SJCRH30 (cell line): ENCODE measurements around the gene MKS1. TPM values are rescaled to one million over a fixed set of nuclear protein-coding genes. Genes with fewer than 3 reads are reported as not detected.

Experiments
- DNase-seq, 2 experiments: peaks; one replicate each; pipeline ENCODE4 v3.0.0-alpha.2; 2015 to 2020
- H3K27ac ChIP-seq: fragments of 250-450 bp; sonication (Bioruptor Pico); 2 replicates; pipeline ENCODE4 v1.5.1; 2020; ENCODE audit warnings: mild to moderate bottlenecking, moderate library complexity
- H3K27me3 ChIP-seq: fragments of 250-450 bp; sonication (Bioruptor Pico); 2 replicates; pipeline ENCODE4 v1.5.1; 2020; ENCODE audit warnings: mild to moderate bottlenecking, moderate library complexity
- H3K36me3 ChIP-seq: fragments of 250-450 bp; sonication (Bioruptor Pico); 2 replicates; pipeline ENCODE4 v1.5.1; 2020; ENCODE audit warnings: mild to moderate bottlenecking, moderate library complexity
- H3K4me1 ChIP-seq: fragments of 250-450 bp; sonication (Bioruptor Pico); 2 replicates; pipeline ENCODE4 v1.5.1; 2020; ENCODE audit warnings: mild to moderate bottlenecking, moderate library complexity
- H3K4me3 ChIP-seq: fragments of 250-450 bp; sonication (Bioruptor Pico); 2 replicates; pipeline ENCODE4 v1.5.1; 2020; ENCODE audit warnings: mild to moderate bottlenecking, moderate library complexity
- H3K9me3 ChIP-seq: fragments of 250-450 bp; sonication (Bioruptor Pico); replicated peaks from 2 replicates; pipeline ENCODE4 v1.5.1; 2020; ENCODE audit warnings: mild to moderate bottlenecking, moderate library complexity
- total RNA-seq: library from RNA; depleted of rRNA; stranded (reverse); fragments of >200 nt; shearing (Covaris generic); gene quantifications from 2 replicates; pipeline ENCODE4 v1.2.3, GENCODE V29; 2014

Gene MKS1
- total RNA-seq, 1 experiment from 2014 or later = 15.5 TPM

DNA sequence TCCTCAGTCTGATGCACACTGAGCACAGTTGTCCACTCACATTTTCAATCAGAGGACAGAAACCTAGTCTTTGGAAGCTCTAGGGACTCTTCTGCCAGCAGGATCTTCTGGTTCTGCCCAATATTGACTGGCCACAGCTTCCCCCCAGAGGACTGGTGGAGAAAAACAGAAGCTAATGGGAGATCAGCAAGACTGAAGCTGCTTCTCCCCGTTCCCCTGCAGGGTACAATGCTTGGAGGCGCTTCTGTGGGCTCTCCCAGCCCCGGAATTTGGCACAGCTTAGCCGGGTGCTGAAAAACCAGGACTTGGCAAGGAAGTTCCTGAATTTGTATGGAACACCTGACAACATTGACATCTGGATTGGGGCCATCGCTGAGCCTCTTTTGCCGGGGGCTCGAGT lies 16.2 kb downstream of the MKS1 start:
- no peak for DNase-seq
- Histone ChIP-seq H3K27ac (no peak overlapping the region), H3K9me3 (no peaks in the 10 kb centered on the region), H3K36me3 (no peaks in the 10 kb centered on the region), H3K27me3 (no peaks in the 10 kb centered on the region), H3K4me3 (no peak overlapping the region), H3K4me1 (no peaks in the 10 kb centered on the region)

DNA sequence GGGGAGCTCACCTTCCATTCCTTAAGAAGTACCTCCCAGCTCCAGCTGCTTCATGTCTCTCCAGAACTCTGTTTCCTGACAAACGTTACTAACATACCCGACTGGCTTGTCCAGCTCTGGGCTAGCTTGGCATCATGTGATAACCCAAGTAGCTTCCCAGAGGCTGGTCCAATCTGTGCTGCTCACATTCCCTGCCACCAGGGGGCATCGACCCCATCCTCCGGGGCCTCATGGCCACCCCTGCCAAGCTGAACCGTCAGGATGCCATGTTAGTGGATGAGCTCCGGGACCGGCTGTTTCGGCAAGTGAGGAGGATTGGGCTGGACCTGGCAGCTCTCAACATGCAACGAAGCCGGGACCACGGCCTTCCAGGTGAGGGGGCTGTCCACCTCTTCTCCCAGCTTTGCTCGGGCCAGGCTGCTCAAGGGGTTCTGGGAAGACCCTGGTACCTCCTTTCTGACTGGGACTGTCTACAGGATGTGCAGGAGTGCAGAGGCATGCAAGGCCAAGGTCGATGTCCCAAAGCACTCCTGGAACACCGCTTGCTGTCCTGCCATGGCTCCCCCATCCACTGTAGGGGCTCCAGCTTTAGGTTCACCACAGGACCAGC lies 18.9 kb downstream of the MKS1 start:
- no peaks in the 10 kb centered on the region for H3K36me3 ChIP-seq
- H3K4me1 ChIP-seq = peaks cover 16% of the 10 kb centered on the region
- DNase-seq = peak; percentile 60 to 68
- H3K27ac ChIP-seq = no peak overlapping the region
- no peak overlapping the region for H3K4me3 ChIP-seq
- H3K27me3 ChIP-seq = no peaks in the 10 kb centered on the region
- H3K9me3 ChIP-seq = no peaks in the 10 kb centered on the region

DNA sequence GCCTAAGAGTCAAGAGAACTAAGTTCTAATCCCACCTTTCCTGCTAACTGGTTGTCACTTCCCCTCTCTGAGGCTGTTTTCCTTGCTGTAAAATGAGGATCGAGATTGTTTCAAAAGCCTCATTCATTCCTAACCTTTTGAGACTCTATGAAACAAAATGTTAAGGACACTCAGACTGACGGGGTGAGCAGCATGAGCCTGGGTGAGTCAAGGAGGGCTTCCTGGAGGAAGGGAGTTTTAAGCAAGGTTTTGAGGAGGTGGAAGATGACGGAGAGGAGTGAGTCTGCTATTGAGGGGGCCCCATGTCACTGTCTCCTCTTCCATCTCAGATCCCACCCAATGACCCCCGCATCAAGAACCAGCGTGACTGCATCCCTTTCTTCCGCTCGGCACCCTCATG lies 22.4 kb downstream of the MKS1 start:
- H3K27ac ChIP-seq = no peak overlapping the region
- no peaks in the 10 kb centered on the region for H3K9me3 ChIP-seq
- peaks cover 16% of the 10 kb centered on the region for H3K4me1 ChIP-seq
- no peak overlapping the region for H3K4me3 ChIP-seq
- no peaks in the 10 kb centered on the region for H3K36me3 ChIP-seq
- DNase-seq = no peak
- no peaks in the 10 kb centered on the region for H3K27me3 ChIP-seq

DNA sequence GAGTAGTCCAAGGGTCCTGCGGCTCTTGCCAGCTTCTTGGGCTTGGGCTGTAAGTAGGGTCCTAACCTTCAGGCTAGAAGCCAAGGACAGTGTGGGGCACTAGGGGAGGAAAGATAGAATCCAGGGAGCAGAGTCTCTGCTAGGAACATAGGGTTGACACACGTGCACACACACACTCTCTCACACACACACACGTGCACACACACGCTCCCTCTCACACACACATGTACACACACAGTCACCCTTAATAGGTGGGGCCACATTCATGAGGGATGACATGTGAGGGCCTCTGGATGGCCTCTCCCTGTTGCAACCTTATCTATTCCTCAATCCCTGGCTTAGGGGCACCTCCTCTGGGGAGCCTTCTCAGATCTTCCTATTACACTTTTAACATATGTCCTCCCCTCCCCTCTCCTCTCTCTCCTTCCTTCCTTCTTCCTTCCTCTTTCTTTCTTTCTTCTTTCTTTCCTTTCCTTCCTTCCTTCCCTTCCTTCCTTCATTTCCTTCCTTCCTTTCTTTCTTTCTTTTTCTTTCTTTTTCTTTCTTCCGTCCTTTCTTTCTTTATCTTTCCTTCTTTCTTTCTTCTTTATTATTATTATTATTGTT lies 23.4 kb downstream of the MKS1 start:
- no peaks in the 10 kb centered on the region for H3K36me3 ChIP-seq
- no peaks in the 10 kb centered on the region for H3K27me3 ChIP-seq
- no peaks in the 10 kb centered on the region for H3K9me3 ChIP-seq
- DNase-seq = no peak
- no peak overlapping the region for H3K27ac ChIP-seq
- H3K4me1 ChIP-seq = peaks cover 16% of the 10 kb centered on the region
- H3K4me3 ChIP-seq = no peak overlapping the region

DNA sequence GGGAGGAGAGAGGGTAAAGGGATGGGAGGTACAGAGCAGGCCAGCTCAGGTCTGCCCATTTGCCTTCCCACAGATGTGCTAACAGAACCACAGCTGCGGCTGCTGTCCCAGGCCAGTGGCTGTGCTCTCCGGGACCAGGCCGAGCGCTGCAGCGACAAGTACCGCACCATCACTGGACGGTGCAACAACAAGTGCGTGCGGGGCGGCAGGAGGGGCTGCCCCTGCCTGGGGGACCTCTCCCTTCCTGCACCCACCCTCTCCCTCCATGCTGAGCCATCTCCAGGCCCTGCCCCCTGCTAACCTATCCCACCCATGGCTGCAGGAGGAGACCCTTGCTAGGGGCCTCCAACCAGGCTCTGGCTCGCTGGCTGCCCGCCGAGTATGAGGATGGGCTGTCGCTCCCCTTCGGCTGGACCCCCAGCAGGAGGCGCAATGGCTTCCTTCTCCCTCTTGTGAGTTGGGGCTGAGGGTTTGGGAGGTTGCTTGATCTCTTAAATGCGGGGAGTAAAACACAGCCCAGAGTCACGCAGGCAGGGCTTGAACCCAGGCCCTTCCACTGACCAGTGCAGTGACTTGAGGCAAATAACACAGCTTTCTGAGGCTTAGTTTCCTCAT lies 25.3 kb downstream of the MKS1 start:
- H3K27me3 ChIP-seq = no peaks in the 10 kb centered on the region
- no peak overlapping the region for H3K27ac ChIP-seq
- no peaks in the 10 kb centered on the region for H3K36me3 ChIP-seq
- no peaks in the 10 kb centered on the region for H3K9me3 ChIP-seq
- peaks cover 16% of the 10 kb centered on the region for H3K4me1 ChIP-seq
- no peak overlapping the region for H3K4me3 ChIP-seq
- no peak for DNase-seq

DNA sequence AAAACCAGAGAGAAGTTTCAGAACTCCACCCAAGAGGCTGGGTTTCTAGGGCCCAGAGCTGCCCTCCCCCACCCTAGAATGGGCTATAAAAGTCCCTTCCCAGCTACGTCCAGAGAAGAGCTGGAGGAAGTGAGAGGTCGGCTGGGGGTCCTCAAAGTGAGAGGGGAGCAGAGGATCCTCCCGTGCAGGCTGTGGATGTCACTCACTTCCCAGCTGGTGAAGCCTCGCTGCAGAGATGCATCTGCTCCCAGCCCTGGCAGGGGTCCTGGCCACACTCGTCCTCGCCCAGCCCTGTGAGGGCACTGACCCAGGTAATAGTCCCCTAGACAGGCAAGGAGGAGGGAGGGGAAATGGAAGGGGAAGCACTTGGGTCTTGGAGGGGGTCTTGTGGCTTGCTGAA lies 26.4 kb downstream of the MKS1 start, which contains the start of gene EPX:
TSS of gene EPX (plus strand) at position 115 of the 400 bp plus-strand sequence. CDS start at position 236, 121 bp downstream.
- H3K4me1 ChIP-seq = peaks cover 16% of the 10 kb centered on the region
- H3K27ac ChIP-seq = no peak within 1 kb of the TSS
- no peak within 1 kb of the TSS for H3K4me3 ChIP-seq
- no peaks in the 10 kb centered on the region for H3K9me3 ChIP-seq
- no peaks in the 10 kb centered on the region for H3K27me3 ChIP-seq
- DNase-seq = peak; percentile 20 to 44
- no peaks in the 10 kb centered on the region for H3K36me3 ChIP-seq

DNA sequence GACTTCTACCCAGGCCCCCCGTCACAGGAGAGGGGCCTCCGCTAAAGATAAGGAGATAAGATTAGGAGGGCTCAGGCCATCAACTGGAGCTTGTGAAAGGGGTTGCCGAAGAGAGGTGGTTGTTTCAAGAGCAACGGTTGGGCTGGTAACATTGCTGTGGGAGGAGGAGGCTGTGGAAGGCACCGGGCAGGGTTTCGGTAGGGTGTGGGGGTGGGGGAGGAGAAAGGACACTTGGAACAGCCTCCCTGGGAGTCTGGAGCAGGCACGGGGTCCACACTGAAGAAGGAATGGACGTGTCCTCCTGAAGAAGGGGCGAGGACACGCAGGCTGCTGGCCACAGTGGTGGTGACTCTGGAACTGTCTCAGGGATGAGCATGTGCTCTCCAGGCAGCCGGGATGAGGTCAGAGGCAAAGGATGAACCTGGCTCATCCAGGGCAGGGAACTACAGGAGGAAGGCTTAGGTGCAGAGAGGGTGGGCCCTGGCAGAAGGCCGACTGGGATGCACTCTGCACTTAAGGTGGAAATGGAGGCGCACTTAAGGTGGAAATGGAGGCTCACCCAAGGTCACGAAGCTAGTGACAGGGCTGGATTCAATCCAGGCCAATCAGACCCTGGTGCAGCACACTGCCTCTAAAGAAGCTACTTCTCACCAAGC lies 27.7 kb downstream of the MKS1 start:
- no peak overlapping the region for H3K4me3 ChIP-seq
- no peaks in the 10 kb centered on the region for H3K27me3 ChIP-seq
- DNase-seq = no peak
- no peaks in the 10 kb centered on the region for H3K36me3 ChIP-seq
- H3K4me1 ChIP-seq = peaks cover 8% of the 10 kb centered on the region
- no peaks in the 10 kb centered on the region for H3K9me3 ChIP-seq
- H3K27ac ChIP-seq = no peak overlapping the region

DNA sequence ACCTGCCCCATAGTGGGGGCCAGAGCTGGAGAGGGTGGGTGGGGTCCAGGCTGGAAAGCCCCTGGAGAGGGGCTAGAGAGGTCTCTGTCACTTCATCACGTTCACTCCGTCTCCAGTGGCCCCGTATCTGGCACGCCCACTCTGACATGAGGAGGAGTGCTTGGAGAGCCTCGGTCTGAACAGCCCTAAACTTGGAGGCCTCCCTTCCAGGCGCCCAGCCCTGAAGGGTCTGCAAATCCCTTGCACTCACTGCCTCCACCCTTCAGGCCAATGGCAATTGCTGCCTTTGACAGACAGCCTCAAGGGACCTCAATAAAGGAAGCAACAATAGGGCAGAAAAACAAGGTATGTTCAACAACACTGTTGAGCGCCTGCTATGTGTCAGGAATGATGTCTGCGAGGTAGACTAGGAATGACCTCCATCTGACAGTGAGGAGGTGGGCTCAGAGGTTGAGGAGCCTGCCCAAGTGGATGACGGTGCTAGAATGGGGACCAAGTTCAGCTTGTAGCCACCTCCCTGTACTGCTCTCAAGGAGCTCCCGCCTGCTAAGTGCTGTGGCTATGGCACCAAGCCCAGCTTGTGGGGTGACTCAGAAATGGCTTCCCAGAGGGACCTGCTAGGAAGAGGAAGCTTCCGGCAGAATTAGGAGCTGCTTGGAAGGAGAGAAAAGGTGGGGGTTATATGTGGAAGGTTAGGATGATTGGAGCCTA lies 29.5 kb downstream of the MKS1 start:
- no peak overlapping the region for H3K4me3 ChIP-seq
- H3K27me3 ChIP-seq = peaks cover 9% of the 10 kb centered on the region; the same call in 1 of the 2 replicates
- H3K9me3 ChIP-seq = no peaks in the 10 kb centered on the region
- no peaks in the 10 kb centered on the region for H3K4me1 ChIP-seq
- no peak overlapping the region for H3K27ac ChIP-seq
- H3K36me3 ChIP-seq = no peaks in the 10 kb centered on the region
- peak; percentile 24 to 31 for DNase-seq

DNA sequence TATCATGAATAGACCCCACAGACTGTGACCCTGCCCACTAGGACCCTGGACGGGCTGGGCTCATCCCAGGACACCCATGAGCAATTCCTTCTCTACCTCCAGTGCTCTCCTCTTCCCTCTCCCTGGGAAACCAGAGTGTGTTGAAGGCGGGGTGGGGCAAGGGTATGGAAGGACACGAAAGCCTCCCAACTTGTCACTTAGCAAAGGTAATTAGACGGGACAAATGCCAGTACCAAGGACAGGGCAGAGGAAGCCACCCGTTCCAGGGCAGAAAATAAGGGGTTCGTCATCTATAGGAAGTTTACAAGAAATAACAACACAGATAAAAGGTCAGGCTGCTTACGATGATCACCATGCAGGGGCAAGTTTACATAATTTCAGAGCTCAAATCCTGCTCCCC lies 31.4 kb downstream of the MKS1 start:
- DNase-seq = no peak
- no peaks in the 10 kb centered on the region for H3K4me1 ChIP-seq
- H3K36me3 ChIP-seq = no peaks in the 10 kb centered on the region
- H3K27ac ChIP-seq = no peak overlapping the region
- no peak overlapping the region for H3K4me3 ChIP-seq
- peaks cover 10% of the 10 kb centered on the region; the same call in 1 of the 2 replicates for H3K27me3 ChIP-seq
- no peaks in the 10 kb centered on the region for H3K9me3 ChIP-seq

DNA sequence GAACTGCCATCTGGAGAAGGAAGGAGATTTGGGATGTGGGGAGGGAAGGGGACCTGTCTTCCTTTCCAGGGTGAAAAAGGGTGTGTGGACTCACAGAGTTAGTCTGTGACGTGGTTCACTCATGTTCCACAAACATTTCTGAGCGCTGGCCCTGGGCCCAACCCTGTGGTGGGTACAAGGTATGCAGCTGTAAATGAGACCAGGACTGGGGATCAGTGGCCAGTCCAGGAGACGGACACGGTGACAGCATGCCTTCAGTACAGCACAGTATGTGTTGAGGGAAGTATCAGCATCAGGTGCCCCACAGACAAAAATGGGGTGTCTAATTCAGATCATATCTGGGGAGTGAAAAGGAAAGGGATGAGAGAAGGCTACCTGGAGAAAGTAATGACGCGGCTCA lies 32.0 kb downstream of the MKS1 start:
- H3K9me3 ChIP-seq = no peaks in the 10 kb centered on the region
- H3K36me3 ChIP-seq = no peaks in the 10 kb centered on the region
- no peak overlapping the region for H3K4me3 ChIP-seq
- no peaks in the 10 kb centered on the region for H3K4me1 ChIP-seq
- H3K27ac ChIP-seq = no peak overlapping the region
- DNase-seq = no peak
- peaks cover 10% of the 10 kb centered on the region; the same call in 1 of the 2 replicates for H3K27me3 ChIP-seq

DNA sequence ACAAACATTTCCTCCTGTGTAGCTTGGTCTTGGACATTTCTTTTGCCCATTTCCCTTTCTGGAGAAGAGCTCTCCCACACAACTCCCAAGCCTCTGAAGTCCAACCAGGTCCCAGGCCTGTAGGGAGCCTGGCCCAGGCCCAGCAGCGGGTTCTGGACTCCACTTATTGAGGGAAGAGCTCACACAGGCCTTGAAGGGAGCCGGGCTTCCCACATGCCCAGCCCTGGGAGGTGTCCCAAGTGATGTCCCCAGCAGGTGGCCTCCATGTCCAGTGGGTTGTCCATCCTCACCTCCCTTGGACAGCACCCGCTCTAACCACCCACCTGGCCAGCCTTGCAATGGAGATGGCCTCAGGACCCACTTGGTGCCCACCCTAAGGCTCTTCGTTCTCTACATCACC lies 32.5 kb downstream of the MKS1 start:
- no peaks in the 10 kb centered on the region for H3K36me3 ChIP-seq
- no peak overlapping the region for H3K27ac ChIP-seq
- H3K27me3 ChIP-seq = peaks cover 10% of the 10 kb centered on the region; the same call in 1 of the 2 replicates
- no peak for DNase-seq
- no peak overlapping the region for H3K4me3 ChIP-seq
- no peaks in the 10 kb centered on the region for H3K4me1 ChIP-seq
- H3K9me3 ChIP-seq = no peaks in the 10 kb centered on the region

DNA sequence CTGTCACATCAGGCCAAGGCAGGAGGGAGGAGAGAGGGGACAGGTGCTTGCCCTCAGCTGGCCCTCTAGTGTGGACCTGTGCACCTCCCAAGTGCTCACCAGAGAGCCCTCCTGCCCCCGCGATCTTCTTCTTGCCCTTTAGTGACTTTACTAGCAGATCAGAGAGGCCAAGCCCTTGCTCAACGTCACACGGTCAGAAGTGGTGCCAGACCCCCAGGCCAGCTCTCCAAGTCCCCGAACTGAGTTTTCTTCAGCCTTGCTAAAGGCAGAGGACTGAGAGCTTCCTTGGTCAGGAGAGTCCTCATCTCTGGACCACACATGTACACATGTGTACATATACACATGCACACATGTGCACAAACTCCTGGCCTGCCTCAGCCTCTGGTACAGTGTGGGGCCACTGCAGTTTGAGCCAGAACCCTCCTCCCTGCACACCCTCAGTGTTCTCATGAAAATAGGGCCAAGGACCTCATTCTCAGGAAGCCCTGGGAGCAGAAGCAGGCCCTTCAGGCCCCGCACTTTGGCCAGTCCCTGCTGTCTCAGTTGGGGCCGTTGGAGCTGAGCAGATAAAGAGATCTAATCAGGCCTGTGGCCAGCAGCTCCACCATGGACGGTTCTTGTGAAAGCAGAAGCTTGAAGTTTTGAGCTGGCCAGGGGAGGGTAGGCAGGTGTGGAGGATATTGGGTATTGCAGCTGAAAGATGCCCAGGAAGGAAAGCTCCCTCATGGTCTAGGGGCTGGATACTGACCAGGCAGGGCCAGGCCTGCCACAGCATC lies 33.9 kb downstream of the MKS1 start:
- no peak for DNase-seq
- Histone ChIP-seq H3K27me3 (peaks cover 10% of the 10 kb centered on the region; the same call in 1 of the 2 replicates), H3K27ac (no peak overlapping the region), H3K9me3 (no peaks in the 10 kb centered on the region), H3K36me3 (no peaks in the 10 kb centered on the region), H3K4me1 (no peaks in the 10 kb centered on the region), H3K4me3 (no peak overlapping the region)

DNA sequence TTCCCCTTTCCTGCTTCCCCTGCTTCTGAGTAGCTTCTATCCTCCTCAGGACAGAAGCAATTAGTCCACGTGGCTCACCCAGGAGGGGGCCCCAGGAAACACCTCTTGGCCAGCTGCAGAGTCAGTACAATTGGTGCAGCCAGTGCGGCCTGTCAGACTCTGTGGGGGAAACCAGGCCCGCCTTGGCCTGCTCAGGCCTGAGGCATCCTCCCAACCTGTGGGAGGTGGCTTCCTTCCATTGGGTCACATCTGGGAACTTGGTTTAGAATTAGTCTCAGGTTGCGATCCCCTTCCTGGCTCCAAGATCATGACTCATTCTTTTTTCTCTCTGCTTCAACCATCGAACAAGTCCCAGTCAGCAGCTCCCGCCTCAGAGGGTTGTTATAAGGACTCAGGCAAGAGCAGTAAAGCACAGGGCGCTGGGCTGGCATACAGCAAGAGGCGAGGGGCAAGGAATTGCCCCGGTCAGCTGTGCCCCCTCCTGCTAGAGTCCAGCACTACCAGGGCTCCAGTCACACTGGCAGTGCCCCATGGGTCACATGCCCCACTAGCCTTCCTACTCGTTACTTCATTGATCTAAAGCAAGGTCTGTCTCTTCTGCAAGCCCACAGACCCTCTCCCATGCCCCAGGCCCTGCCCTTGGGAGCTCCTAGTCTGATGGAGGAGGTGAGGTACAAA lies 34.6 kb downstream of the MKS1 start:
- no peak overlapping the region for H3K27ac ChIP-seq
- H3K4me3 ChIP-seq = no peak overlapping the region
- H3K27me3 ChIP-seq = peaks cover 10% of the 10 kb centered on the region; the same call in 1 of the 2 replicates
- H3K4me1 ChIP-seq = no peaks in the 10 kb centered on the region
- no peaks in the 10 kb centered on the region for H3K36me3 ChIP-seq
- H3K9me3 ChIP-seq = no peaks in the 10 kb centered on the region
- peak; percentile 30 to 50 for DNase-seq
